Body of pancreas (tissue), 4 donors: ENCODE data around the gene ATOSA. TPM values are rescaled to one million over a fixed set of nuclear protein-coding genes. Genes with fewer than 3 reads are reported as not detected.

Source experiments
- ATAC-seq: fragments of 150-250 bp; one replicate; pipeline ENCODE4 v1.9.1; 2016
- DNase-seq, 4 donors: peaks; one replicate each; pipeline ENCODE4 v3.0.0-alpha.2; 2019
- H3K27ac ChIP-seq, 4 donors: fragments of 200-600 bp; sonication (generic); 1 replicate in 3 of 4; 2 replicates in 1 of 4; pipeline versions ENCODE4 v1.5.1 to v1.6.1; 2016 to 2019; ENCODE audit warnings: mild to moderate bottlenecking in 1 of 4, mixed read lengths in 1 of 4, moderate library complexity in 1 of 4
- H3K27me3 ChIP-seq, 2 donors: fragments of 200-600 bp; sonication (generic); one replicate each; pipeline ENCODE4 v1.6.0; 2016; ENCODE audit warnings: mild to moderate bottlenecking in 1 of 2
- H3K36me3 ChIP-seq, 2 donors: fragments of 200-600 bp; sonication (generic); replicated peaks in 1 of 2; 2 replicates each; pipeline ENCODE4 v1.5.1; 2016; ENCODE audit warnings: low read depth in 2 of 2; ENCODE audit not compliant: insufficient read depth in 1 of 2
- H3K4me1 ChIP-seq: fragments of 200-600 bp; sonication (generic); one replicate; pipeline ENCODE4 v1.6.0; 2016
- H3K4me3 ChIP-seq, 2 donors: fragments of 200-600 bp; sonication (generic); 1 replicate in 1 of 2; 2 replicates in 1 of 2; pipeline ENCODE4 v1.5.1; 2016 to 2019
- H3K9me3 ChIP-seq, 3 donors: fragments of 200-600 bp; sonication (generic); 1 replicate in 2 of 3; 2 replicates in 1 of 3; pipeline ENCODE4 v1.5.1; 2016
- POLR2A ChIP-seq, 3 donors: fragments of 450-650 bp; IDR thresholded peaks; one replicate each; pipeline ENCODE4 v1.6.1; 2016; ENCODE audit warnings: antibody characterized with exemption in 3 of 3, mild to moderate bottlenecking in 2 of 3
- WGBS, 2 donors: methylation state at CpG; one replicate each; pipeline ENCODE4 v1.1.5; 2017; 5-methylcytosine and 5-hydroxymethylcytosine counted together
- intact Hi-C: fragments of 100-400 bp; cut with DNase I; formaldehyde crosslinking; loops from one replicate; pipeline ENCODE4 v1.15.1; 2023
- total RNA-seq, 2 donors: library from RNA; depleted of rRNA; stranded (reverse); fragments of >200 nt; gene quantifications; one replicate each; pipeline ENCODE4 v1.1.0, GENCODE V29; 2016
- TF ChIP-seq, protein P1 (sequence below), 7 experiments: fragments of 450-650 bp in 4 of 7; fragments of 200-600 bp in 3 of 7; sonication (generic) in 3 of 7; IDR thresholded peaks; one replicate each; pipeline ENCODE4 v1.5.1; 2016 to 2019; ENCODE audit warnings: antibody characterized with exemption in 7 of 7

Gene ATOSA
- total RNA-seq, 2 donors from 2014 or later: 37.2 to 63.6 TPM

GRCh38 chr15:52645916-52646315 lies 33.3 kb downstream of the ATOSA start:
- Histone ChIP-seq H3K9me3 (no peaks in the 10 kb centered on the region), H3K36me3 (no peaks in the 10 kb centered on the region), H3K4me3 (no peak overlapping the region), H3K27ac (no peak overlapping the region), H3K27me3 (no peaks in the 10 kb centered on the region), H3K4me1 (no peaks in the 10 kb centered on the region)
- WGBS, 2 donors: 94 to 95% methylated on average over 2 of the region's 2 CpGs
- no peak for ATAC-seq
- no peak for TF ChIP-seq POLR2A (IDR thresholded peaks at IDR 0.05)
- TF ChIP-seq, protein P1, sequence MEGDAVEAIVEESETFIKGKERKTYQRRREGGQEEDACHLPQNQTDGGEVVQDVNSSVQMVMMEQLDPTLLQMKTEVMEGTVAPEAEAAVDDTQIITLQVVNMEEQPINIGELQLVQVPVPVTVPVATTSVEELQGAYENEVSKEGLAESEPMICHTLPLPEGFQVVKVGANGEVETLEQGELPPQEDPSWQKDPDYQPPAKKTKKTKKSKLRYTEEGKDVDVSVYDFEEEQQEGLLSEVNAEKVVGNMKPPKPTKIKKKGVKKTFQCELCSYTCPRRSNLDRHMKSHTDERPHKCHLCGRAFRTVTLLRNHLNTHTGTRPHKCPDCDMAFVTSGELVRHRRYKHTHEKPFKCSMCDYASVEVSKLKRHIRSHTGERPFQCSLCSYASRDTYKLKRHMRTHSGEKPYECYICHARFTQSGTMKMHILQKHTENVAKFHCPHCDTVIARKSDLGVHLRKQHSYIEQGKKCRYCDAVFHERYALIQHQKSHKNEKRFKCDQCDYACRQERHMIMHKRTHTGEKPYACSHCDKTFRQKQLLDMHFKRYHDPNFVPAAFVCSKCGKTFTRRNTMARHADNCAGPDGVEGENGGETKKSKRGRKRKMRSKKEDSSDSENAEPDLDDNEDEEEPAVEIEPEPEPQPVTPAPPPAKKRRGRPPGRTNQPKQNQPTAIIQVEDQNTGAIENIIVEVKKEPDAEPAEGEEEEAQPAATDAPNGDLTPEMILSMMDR (IDR thresholded peaks at IDR 0.05): no peak
- intact Hi-C loops: no loop called here
- DNase-seq: no peak

DNA sequence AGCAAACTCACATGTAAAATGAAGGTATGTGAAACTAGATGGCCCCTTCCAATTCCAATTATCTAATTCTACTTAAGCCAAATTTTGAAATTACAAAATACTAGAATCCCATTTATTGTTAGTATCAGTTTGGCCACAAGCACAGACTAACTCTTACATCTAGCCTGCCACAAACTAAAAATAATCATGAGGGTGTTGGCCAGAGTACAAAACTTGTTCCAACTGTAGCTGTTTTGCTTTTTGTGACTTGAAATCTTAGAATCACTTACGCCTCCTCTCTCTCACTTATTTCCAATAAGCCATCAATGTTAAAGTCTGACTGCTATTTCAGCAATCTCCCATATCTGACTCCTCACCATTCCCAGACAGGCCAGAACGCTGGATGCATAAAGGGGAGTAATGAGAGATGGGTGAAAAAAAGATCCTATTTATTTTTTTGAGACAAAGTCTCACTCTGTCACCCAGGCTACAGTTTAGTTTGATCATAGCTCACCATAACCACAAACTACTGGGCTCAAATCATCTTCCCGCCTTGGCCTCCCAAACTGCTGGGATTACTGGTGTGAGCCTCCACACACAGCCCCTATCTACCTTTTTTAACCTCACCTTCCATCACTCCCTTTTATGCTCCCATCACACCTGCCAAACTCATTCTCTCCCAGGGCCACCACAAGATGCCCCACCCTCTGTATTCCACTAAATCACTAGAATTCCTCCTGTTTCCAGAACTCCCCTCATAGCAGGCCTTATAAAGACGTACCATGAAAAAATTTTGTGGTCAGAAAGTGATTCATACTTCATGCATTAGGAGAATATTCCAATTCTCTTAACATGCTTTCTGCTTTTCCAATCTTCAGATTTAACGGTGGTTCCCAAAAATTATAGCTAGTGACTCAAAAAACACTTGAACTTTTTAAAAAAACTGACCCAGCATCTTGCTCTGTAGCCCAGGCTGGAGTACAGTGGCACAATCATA lies 36.5 kb downstream of the ATOSA start:
- no peak overlapping the region for H3K27ac ChIP-seq
- no peaks in the 10 kb centered on the region for H3K27me3 ChIP-seq
- TF ChIP-seq, protein P1 (IDR thresholded peaks at IDR 0.05): no peak
- TF ChIP-seq POLR2A (IDR thresholded peaks at IDR 0.05): no peak
- intact Hi-C loops: no loop called here
- ATAC-seq (no peak), DNase-seq (no peak)
- no peak overlapping the region for H3K4me3 ChIP-seq
- H3K4me1 ChIP-seq: no peaks in the 10 kb centered on the region
- no peaks in the 10 kb centered on the region for H3K9me3 ChIP-seq
- 87 to 91% methylated on average over 5 of the region's 5 CpGs for WGBS, 2 donors
- H3K36me3 ChIP-seq: no peaks in the 10 kb centered on the region

- 90 to 94% methylated on average over 2 of the region's 2 CpGs for WGBS, 2 donors
- no peak overlapping the region for H3K27ac ChIP-seq
- H3K4me3 ChIP-seq: no peak overlapping the region
- H3K27me3 ChIP-seq: no peaks in the 10 kb centered on the region
- no peak for ATAC-seq
- DNase-seq: no peak
- TF ChIP-seq, protein P1 (IDR thresholded peaks at IDR 0.05): no peak
- TF ChIP-seq POLR2A (IDR thresholded peaks at IDR 0.05): no peak
- peaks cover 12% of the 10 kb centered on the region for H3K4me1 ChIP-seq
- intact Hi-C loops: no loop called here
- H3K9me3 ChIP-seq: no peaks in the 10 kb centered on the region
- peaks cover 0 to 3% of the 10 kb centered on the region in 2 donors for H3K36me3 ChIP-seq
Observed at GRCh38 chr15:52636459-52636858, 42.7 kb downstream of the ATOSA start.

DNA sequence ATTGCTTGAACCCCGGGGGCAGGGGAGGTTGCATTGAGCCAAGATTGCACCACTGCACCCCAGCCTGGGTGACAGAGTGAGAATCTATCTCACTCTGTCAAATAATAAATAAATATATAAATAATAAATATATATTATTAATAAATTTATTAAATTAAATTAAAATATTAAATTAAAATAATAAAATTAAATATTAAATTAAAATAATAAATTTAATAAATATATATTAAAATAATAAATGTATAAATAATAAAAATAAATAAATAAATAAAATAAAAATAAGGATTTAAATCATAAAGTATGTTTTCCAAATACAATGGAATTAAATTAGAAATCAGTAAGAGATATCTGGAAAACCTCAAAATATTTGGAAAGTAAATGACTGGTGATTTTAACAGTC lies 43.3 kb downstream of the ATOSA start:
- no peak overlapping the region for H3K4me3 ChIP-seq
- TF ChIP-seq, protein P1 (IDR thresholded peaks at IDR 0.05): no peak
- no peak for TF ChIP-seq POLR2A (IDR thresholded peaks at IDR 0.05)
- H3K36me3 ChIP-seq: peaks cover 0 to 3% of the 10 kb centered on the region in 2 donors
- no peak for DNase-seq
- WGBS, 2 donors: 100% methylated on average over 1 of the region's 1 CpG
- ATAC-seq: no peak
- intact Hi-C loops: no loop called here
- peaks cover 12% of the 10 kb centered on the region for H3K4me1 ChIP-seq
- no peaks in the 10 kb centered on the region for H3K27me3 ChIP-seq
- no peaks in the 10 kb centered on the region for H3K9me3 ChIP-seq
- no peak overlapping the region for H3K27ac ChIP-seq

Other genes with a start within 250 kb of the ATOSA start
- 10 to 100 TPM in 1 of 2 donors, 1 to 10 TPM in 1; 8.2 to 11.9 TPM for gene MYO5A, start 150.5 kb downstream of the ATOSA start, total RNA-seq
- 10 to 100 TPM; 37.2 to 65.4 TPM for gene ARPP19, start 110.4 kb downstream of the ATOSA start, total RNA-seq
- gene ONECUT1, start 110.9 kb upstream of the ATOSA start, total RNA-seq: 100 to 1,000 TPM in 1 of 2 donors, 10 to 100 TPM in 1; 68.0 to 126 TPM